HG03039 (cell line): ENCODE measurements around the gene MRPL14.
A peak's percentile ranks its signal among the peaks of the same experiment; 100 is the strongest.

ENCODE experiments used
- ATAC-seq: cut with Tn5 transposase; IDR thresholded peaks from one replicate; pipeline ENCODE4 v1.9.1; 2021; ENCODE audit warnings: mild to moderate bottlenecking, moderate library complexity; ENCODE audit not compliant: unreplicated experiment

MRPL14 gene

GRCh38 chr6:44126320-44127149 lies 717 bp downstream of the MRPL14 start:
- peak; percentile 44 for ATAC-seq

GRCh38 chr6:44123544-44123943 lies 3.7 kb downstream of the MRPL14 start:
- no peak for ATAC-seq

GRCh38 chr6:44122801-44123200 lies 4.5 kb downstream of the MRPL14 start:
- no peak for ATAC-seq

- ATAC-seq: no peak
These were observed 6.4 kb downstream of the MRPL14 start for GRCh38 chr6:44120692-44121443.

- no peak for ATAC-seq
These were observed 7.5 kb downstream of the MRPL14 start for GRCh38 chr6:44119704-44120262.

GRCh38 chr6:44117397-44118128 lies 9.7 kb downstream of the MRPL14 start:
- ATAC-seq: no peak

- no peak for ATAC-seq
These were observed 10.4 kb downstream of the MRPL14 start for GRCh38 chr6:44116641-44117382.

GRCh38 chr6:44115866-44116265 lies 11.4 kb downstream of the MRPL14 start:
- ATAC-seq: no peak

- ATAC-seq: no peak
These were observed 13.8 kb downstream of the MRPL14 start for GRCh38 chr6:44113414-44113813.

- no peak for ATAC-seq
These were observed 15.5 kb downstream of the MRPL14 start for GRCh38 chr6:44111434-44112417.

- no peak for ATAC-seq
These were observed 16.3 kb downstream of the MRPL14 start for GRCh38 chr6:44110966-44111365.

GRCh38 chr6:44110005-44110676 lies 17.1 kb downstream of the MRPL14 start:
- ATAC-seq: no peak

GRCh38 chr6:44109212-44109611 lies 18.0 kb downstream of the MRPL14 start:
- no peak for ATAC-seq

GRCh38 chr6:44108471-44108870 lies 18.8 kb downstream of the MRPL14 start:
- no peak for ATAC-seq

- no peak for ATAC-seq
These were observed 20.2 kb downstream of the MRPL14 start for GRCh38 chr6:44107017-44107416.

GRCh38 chr6:44105993-44106740 lies 21.1 kb downstream of the MRPL14 start:
- ATAC-seq: no peak

GRCh38 chr6:44105146-44105545 lies 22.1 kb downstream of the MRPL14 start:
- no peak for ATAC-seq

- ATAC-seq: no peak
These were observed 22.7 kb downstream of the MRPL14 start for GRCh38 chr6:44104481-44105021.
